Measurements from ENCODE around the gene ACP4. TPM values are rescaled to one million over a fixed set of nuclear protein-coding genes. Genes with fewer than 3 reads are reported as not detected.

Gene ACP4
- total and polyA plus RNA-seq, 2 of the 13 experiments (the other 11 are each of a cell fraction or from before 2014, with no cell fraction given): 0.08 TPM; not detected in 1

GRCh38 chr19:50835785-50836542 lies 45.7 kb downstream of the ACP4 start (continued):
- no peak for TF ChIP-seq ZBTB40 (IDR thresholded peaks at IDR 0.05)
- no peak for TF ChIP-seq ZBTB40 (CRISPR knock-in tag; IDR thresholded peaks at IDR 0.05)
- TF ChIP-seq SAP130 (CRISPR knock-in tag; IDR thresholded peaks at IDR 0.05; ENCODE audit: low read depth): no peak; the same call in 1 of the 2 replicates
- TF ChIP-seq YY1 (IDR thresholded peaks at IDR 0.05; ENCODE audit: insufficient read depth, insufficient replicate concordance, low read depth, low read length): peak; percentile 32
- TF ChIP-seq SMARCC2 (IDR thresholded peaks at IDR 0.05): no peak
- TF ChIP-seq HINFP (CRISPR knock-in tag; IDR thresholded peaks at IDR 0.05; ENCODE audit: low read depth): 0 out of 2 replicates have a peak, but pooled peaks have one; percentile 63
- no peak for TF ChIP-seq MXI1 (IDR thresholded peaks at IDR 0.05; ENCODE audit: borderline replicate concordance, low read depth, low read length)
- no peak for TF ChIP-seq ZNF430 (CRISPR knock-in tag; IDR thresholded peaks at IDR 0.05)
- no peak for TF ChIP-seq ZBTB44 (CRISPR knock-in tag; IDR thresholded peaks at IDR 0.05)
- TF ChIP-seq ZFP36L2 (CRISPR knock-in tag; IDR thresholded peaks at IDR 0.05): no peak
- TF ChIP-seq ZNF432 (CRISPR knock-in tag; IDR thresholded peaks at IDR 0.05; ENCODE audit: borderline replicate concordance): no peak
- TF ChIP-seq ZFP91 (CRISPR knock-in tag; IDR thresholded peaks at IDR 0.05; ENCODE audit: borderline replicate concordance): peak; percentile 54; the same call in 1 of the 2 replicates
- TF ChIP-seq RFXAP (CRISPR knock-in tag; IDR thresholded peaks at IDR 0.05; ENCODE audit: borderline replicate concordance): no peak
- TF ChIP-seq ZNF619 (CRISPR knock-in tag; IDR thresholded peaks at IDR 0.05): 0 out of 2 replicates have a peak, but pooled peaks have one; percentile 29

Data from HepG2 (cell line).